GM23338 (cell line): ENCODE measurements around the gene FOXP1.

Source experiments
- CTCF ChIP-seq, 2 experiments: fragments of 200-600 bp in 1 of 2; sonication (generic) in 1 of 2; conservative IDR thresholded peaks; 2 replicates each; pipeline versions ENCODE4 v1.5.1 to v1.6.1; 2016 to 2017; ENCODE audit warnings: antibody characterized with exemption in 2 of 2, low read depth in 2 of 2, mild to moderate bottlenecking in 2 of 2, moderate library complexity in 1 of 2
- EZH2 ChIP-seq: fragments of 200-600 bp; sonication (generic); IDR thresholded peaks from one replicate; pipeline ENCODE4 v1.8.0; 2017; ENCODE audit warnings: antibody characterized with exemption, mild to moderate bottlenecking, low read depth; ENCODE audit not compliant: unreplicated experiment
- JUNB ChIP-seq: IDR thresholded peaks from one replicate; pipeline ENCODE4 v1.6.1; 2016; ENCODE audit warnings: antibody characterized with exemption; ENCODE audit not compliant: unreplicated experiment

GRCh38 chr3:71118436-71118835 lies 465.1 kb downstream of the FOXP1 start:
- TF ChIP-seq CTCF (conservative IDR thresholded peaks at IDR 0.05; ENCODE audit: low read depth in 2 of 2) (no peak), EZH2 (no peak), JUNB (no peak)
